Frontal cortex (tissue), 4 donors: ENCODE data around the gene ZNF385D. TPM values are rescaled to one million over a fixed set of nuclear protein-coding genes. Genes with fewer than 3 reads are reported as not detected.

Experiments used
- DNase-seq, 2 donors: peaks; one replicate each; pipeline ENCODE4 v3.0.0; 2012; ENCODE audit warnings: low spot score in 2 of 2
- FAIRE-seq: peaks from 2 replicates; lab custom pipeline; 2012; peaks lifted over from hg19 to GRCh38; lab: Jason Lieb, UNC
- total RNA-seq: library from RNA; depleted of rRNA; stranded (reverse); fragments of >200 nt; gene quantifications from one replicate; pipeline ENCODE4 v1.2.3, GENCODE V29; 2014
- donor health status: control.
- donor health status: control.
- donor health status: control.

The ZNF385D gene
- total RNA-seq, 1 donor from 2014 or later: 17.5 TPM

- no peak for DNase-seq
Measured at GRCh38 chr3:21751886-21752285, 876 bp upstream of the ZNF385D start.

DNA sequence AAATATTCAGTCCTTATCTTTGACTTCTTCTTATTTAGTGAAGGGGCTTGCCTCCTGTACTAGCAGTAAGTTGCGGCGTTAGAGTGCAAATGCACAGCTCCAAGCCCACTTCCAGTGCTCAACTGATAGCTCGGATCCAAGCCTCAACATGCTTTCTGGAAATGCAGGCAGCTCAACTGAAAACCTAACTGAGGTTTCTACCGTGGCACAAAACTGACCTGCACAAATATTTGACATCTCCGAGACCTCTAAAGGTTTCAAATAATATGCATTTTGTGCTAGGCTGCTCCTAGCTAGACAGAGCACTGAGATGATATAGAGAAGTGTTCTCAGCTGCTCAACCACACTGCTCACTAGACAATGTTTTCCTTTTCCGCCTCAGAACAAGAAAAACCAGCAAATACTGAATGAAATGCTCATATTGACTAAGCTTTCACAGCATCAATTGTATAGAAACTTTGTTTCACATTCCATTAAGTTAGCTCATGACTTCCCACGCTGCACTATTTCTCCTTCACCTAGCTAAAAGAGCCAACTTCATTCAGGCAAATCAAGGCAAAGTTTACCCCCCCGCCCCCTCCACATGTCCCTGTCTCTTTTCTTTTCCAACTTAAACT, 822 bp downstream of the ZNF385D start:
- FAIRE-seq (no peak), DNase-seq (no peak)

More at GRCh38 chr3:21751886-21752285, 876 bp upstream of the ZNF385D start:
- no peak for FAIRE-seq

GRCh38 chr3:21747966-21748555, 2.9 kb downstream of the ZNF385D start:
- no peak for DNase-seq
- no peak for FAIRE-seq

DNA sequence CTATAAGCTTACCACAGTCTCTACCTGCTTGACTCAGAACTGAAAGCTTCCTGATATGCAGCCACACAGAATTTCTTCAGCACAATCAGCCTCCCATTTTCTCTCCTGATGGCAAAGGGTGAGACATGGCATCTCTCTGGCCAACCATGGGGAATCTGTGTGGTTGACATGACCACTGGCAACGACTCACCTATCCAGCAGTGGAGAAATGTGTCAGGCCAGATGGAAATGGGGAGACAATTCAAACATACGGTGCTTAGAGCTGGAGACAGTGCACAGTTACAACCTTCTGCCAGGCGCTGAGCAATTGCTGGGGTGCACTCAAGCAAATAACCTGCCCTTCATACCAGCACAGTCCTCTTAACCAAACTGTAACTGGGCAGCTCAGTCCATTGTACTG, 3.6 kb downstream of the ZNF385D start:
- DNase-seq: no peak
- FAIRE-seq: no peak

- FAIRE-seq (no peak), DNase-seq (no peak)
Measured at GRCh38 chr3:21745966-21746365, 5.0 kb downstream of the ZNF385D start.

- DNase-seq (no peak), FAIRE-seq (no peak)
Measured at GRCh38 chr3:21744793-21745192, 6.2 kb downstream of the ZNF385D start.

DNA sequence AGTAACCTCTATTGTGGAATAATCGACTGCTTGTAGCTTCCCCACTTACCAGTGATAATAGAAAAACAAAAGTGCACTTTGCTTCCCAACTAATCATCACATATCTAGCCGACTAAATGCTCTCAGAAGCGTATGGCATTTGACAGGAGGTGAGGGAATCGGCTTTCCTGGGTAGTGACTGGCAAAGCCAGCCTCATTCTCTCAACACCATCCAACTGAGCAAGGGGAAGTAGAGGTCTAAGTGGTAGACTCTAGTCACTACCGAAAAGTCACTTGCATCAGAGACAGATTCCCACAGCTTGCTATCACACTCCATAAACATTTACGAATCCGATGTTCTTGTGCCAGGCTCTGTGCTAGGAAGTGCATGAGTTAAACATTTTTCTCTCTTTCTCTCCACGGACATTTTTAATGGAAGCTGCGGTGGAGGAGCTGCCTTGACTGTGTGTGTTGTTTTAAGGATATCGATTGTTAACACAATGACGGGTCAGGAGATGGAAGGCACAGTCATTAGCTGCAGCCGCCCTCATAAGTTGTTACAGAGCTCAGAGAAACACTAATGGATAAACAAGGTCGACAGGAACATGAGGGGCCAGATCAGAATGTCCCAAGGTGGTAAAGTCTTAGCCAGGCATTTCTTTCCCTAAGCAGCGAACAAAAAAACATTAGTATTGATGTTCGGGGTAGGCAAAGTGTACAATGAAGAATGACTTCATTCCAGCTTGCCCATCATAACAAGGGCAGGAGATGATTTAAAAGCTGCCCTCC, 11.9 kb downstream of the ZNF385D start:
- FAIRE-seq (no peak), DNase-seq (no peak)

DNA sequence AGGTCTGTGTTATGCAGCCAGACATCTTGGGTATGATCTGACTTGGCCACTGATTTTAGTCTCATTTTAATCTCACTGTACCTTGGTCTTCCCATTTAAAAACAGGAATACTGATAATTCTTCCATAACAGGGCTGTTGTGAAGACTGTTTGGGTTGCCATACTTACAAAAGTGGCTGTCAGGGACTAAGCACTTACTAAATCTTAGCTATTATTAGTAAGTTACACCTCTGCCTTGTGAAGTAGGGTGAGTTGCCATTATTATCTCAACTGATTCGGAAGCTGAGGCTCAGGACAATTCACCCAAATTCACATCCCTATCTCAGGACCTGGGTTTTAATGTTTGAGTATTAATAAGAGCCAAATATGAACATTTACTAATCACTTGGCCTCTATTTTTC, 12.7 kb downstream of the ZNF385D start:
- DNase-seq (no peak), FAIRE-seq (no peak)

DNA sequence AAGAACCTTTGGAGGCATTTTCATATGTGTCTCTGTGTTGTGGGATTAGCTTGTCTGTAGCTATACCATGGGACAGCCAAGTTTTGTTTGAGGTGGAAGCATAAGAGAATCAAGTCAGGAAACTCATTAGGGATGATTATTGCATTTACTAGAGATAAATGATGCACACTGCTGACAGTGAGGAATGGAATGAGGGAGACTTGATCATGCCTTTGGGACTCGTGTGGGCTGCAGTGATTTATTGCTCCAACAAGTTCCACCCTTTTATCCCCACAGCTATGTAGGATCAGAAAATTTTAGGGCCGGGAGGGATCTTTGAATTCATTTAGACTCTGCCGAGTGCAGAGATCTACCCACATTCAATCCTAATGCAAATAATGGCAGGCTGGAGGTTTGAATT, 16.3 kb downstream of the ZNF385D start:
- no peak for FAIRE-seq

GRCh38 chr3:21729888-21730459, 21.0 kb downstream of the ZNF385D start:
- FAIRE-seq: no peak
- no peak for DNase-seq

More for the DNA sequence above, 16.3 kb downstream of the ZNF385D start:
- DNase-seq: no peak

DNA sequence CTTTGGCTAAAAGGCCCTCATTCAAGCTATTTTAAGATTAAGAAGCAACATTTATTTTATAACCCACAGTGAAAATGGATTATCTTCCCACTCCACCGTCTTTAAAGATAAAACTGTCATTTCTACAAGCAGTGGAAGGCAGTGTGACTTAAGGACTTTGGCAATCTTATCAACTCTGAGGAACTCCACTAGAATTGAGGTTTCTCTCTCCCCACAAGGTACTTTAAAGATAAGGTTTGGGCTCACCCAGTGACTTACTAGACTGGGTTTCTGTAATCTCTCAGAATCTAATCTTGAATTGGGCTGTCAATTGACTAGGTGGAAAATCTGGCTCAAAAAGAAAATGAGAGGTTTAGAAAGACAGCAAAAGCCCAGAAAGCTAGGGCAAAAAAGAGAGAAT, 21.7 kb downstream of the ZNF385D start:
- no peak for DNase-seq
- no peak for FAIRE-seq

DNA sequence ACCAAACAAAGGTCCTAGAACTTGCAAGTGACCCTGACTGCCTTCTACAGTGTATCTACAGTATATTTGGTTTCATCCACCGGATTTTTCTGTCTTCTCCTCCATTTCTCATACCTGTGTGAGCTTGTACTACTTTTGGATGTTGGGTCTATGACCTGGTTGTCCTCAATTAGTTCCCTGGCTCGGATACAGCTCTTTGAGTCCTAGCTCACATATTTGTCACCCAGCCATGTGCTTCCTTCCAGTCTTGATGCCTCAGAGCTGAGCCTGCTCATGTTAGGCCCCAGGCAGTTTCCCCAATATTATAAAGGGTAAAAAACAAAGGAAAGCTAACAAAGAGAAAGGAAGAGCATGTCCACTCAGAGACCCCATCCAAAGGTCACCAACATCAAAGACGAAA, 28.2 kb downstream of the ZNF385D start:
- DNase-seq (no peak), FAIRE-seq (no peak)

- no peak for DNase-seq
- FAIRE-seq: no peak
Measured at GRCh38 chr3:21722301-21722700, 28.7 kb downstream of the ZNF385D start.

DNA sequence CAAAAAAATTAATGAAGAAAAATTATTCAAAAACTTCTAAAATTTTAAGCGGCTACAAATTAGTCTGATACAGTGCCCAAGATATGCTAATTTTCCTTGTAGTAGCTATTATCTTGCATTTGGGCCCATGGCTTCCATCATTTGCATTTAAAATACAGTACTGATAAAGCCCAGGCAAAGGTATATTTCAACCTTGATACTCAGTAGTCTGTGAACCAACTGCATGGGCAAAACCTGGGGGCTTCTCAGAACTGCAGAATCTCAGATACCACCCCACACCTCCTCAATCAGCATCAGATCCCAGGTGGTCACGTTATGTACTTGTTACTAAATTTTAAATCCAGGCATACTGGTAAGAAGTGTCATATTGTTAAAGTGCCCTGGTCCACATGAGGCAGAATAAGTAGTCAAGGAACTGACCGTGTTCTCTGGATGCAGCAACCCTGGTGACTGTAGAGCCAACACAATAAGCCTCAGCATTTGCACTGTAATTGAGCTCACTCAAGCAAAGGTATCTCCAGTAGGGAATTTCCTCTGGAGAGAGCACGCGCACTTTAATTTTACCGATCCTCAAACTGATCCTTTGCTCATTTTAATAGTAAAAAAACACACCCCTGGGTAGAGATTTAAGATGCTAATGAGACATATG, 31.9 kb downstream of the ZNF385D start:
- FAIRE-seq (no peak), DNase-seq (no peak)

GRCh38 chr3:21718161-21718765, 32.7 kb downstream of the ZNF385D start:
- DNase-seq (no peak), FAIRE-seq (no peak)

- DNase-seq (no peak), FAIRE-seq (no peak)
Measured at GRCh38 chr3:21715662-21716061, 35.3 kb downstream of the ZNF385D start.

DNA sequence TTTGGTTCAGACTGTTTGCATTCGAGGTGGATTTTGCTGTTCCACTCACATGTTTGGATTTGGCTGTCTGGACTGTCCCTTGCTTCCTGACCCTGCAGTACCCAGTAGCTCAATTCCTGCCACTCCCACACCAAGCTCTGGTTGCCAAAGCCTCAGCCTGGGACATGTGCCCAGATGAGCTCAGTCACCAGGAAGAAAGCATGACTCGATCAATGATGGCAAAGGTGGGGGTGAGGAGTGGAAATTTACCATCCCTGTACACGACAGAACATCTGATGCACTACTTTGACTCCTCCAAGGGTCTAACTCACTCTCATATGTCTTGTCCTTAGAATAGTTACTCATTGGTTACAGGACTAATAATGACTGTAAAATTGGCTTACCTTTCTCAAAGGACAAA, 45.2 kb downstream of the ZNF385D start:
- no peak for FAIRE-seq
- DNase-seq: peak in 1 of 2 donors; percentile 4

- DNase-seq: no peak
- FAIRE-seq: no peak
Measured at GRCh38 chr3:21704796-21705195, 46.2 kb downstream of the ZNF385D start.

DNA sequence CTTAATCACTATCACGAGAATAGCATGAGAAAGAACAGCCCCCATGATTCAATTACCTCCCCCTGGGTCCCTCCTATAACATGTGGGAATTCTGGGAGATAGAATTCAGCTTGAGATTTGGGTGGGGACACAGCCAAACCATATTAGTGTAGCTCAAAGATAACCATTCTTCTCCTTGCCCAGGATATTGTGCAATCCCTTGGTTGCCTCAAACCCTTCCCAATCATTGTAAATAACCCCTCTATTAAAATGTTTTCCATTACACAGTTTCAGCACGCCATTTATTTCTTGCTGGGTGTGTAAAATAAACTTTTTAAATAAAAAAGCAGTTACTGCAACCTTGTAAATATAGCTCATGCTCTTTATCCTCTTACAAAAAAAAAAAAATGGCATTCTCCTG, 47.7 kb downstream of the ZNF385D start:
- FAIRE-seq (no peak), DNase-seq (no peak)

GRCh38 chr3:21697707-21698106, 53.3 kb downstream of the ZNF385D start:
- no peak for DNase-seq
- FAIRE-seq: no peak
